AG09319 (cell line): ENCODE results near the gene THAP5.

Source experiments
- DNase-seq: peaks from one replicate; pipeline ENCODE4 v3.0.0-alpha.2; 2010; ENCODE audit warnings: low read depth; ENCODE audit errors: extremely low read depth
- TF ChIP-seq, protein P1 (sequence below): IDR thresholded peaks from 2 replicates; pipeline ENCODE4 v1.5.1; 2011; ENCODE audit warnings: low read depth, mild to moderate bottlenecking, inconsistent platforms, low read length, moderate library complexity

The THAP5 gene

GRCh38 chr7:108529341-108529740, 40.2 kb downstream of the THAP5 start:
- no peak for DNase-seq
- TF ChIP-seq, protein P1, sequence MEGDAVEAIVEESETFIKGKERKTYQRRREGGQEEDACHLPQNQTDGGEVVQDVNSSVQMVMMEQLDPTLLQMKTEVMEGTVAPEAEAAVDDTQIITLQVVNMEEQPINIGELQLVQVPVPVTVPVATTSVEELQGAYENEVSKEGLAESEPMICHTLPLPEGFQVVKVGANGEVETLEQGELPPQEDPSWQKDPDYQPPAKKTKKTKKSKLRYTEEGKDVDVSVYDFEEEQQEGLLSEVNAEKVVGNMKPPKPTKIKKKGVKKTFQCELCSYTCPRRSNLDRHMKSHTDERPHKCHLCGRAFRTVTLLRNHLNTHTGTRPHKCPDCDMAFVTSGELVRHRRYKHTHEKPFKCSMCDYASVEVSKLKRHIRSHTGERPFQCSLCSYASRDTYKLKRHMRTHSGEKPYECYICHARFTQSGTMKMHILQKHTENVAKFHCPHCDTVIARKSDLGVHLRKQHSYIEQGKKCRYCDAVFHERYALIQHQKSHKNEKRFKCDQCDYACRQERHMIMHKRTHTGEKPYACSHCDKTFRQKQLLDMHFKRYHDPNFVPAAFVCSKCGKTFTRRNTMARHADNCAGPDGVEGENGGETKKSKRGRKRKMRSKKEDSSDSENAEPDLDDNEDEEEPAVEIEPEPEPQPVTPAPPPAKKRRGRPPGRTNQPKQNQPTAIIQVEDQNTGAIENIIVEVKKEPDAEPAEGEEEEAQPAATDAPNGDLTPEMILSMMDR = no peak

DNA sequence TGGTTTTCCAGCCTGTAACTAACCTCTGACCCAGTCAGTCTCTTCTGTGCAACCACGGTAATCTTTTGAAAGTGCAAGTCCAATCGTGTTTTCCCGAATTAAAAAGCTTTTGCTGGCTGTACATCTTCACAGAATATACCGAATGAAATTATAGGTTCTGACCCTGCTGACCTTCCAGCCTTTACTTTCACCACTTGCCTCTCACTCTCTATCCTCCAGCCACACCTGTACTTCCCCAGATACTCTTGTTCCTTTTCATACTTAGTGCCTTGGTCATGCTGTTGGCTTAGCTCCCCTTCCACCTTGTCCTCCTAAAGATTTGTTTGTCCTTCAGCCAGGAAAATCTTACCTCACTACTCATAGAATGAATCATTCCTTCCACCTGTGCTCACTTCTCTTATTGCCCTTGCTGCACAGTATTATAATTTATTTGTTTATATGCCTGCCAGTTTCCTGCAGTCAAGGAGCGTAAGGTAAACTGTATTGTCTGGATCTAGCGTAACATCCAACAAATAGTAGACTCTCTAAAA, 41.3 kb downstream of the THAP5 start:
- no peak for DNase-seq
- TF ChIP-seq, protein P1 = no peak

- no peak for DNase-seq
- TF ChIP-seq, protein P1 = no peak
Observed at GRCh38 chr7:108526768-108527017, 42.8 kb downstream of the THAP5 start.

DNA sequence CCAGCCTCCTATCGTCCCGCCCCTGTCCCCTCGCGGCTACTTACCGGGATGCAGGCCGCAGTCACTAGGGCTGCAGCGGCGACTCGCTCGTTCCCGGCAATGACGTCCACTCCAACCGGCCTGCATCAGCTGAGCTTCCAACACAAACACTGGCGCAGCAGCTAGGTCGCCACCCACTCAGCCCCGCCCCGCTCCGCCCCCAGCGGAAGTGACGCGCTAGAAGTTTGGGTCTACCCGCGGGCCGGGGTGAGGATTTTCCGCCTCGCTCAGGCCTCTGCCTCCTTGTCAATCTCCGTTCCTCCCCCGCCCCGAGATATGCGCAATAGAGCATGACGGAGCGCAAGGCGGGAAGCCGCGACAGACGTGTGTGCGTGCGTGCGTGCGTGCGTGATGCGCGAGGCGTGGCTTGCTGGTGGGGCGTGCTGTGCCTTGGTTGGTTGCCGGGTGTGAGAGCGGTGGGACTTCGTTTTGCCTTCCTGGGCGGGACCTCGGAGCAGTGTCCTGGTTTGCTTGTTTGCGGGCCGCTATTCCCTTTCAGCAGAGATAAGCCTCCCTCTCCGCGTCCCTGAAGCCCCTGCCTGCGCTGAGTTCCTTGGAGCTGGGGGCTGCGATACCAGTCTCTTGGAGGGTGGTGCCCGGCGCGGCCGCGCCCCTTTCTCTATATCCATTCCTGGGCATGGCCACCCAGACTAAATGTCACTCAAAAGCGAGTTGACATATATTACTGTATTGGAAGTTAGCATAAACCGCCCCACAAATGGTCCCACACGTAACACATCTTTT, 43.3 kb downstream of the THAP5 start, which contains the start of gene PNPLA8:
PNPLA8 (minus strand) TSS at position 151 of the 783 bp plus-strand sequence. CDS start 10,644 bp downstream, outside the sequence.
- TF ChIP-seq, protein P1 = no peak
- peak; percentile 98 for DNase-seq

DNA sequence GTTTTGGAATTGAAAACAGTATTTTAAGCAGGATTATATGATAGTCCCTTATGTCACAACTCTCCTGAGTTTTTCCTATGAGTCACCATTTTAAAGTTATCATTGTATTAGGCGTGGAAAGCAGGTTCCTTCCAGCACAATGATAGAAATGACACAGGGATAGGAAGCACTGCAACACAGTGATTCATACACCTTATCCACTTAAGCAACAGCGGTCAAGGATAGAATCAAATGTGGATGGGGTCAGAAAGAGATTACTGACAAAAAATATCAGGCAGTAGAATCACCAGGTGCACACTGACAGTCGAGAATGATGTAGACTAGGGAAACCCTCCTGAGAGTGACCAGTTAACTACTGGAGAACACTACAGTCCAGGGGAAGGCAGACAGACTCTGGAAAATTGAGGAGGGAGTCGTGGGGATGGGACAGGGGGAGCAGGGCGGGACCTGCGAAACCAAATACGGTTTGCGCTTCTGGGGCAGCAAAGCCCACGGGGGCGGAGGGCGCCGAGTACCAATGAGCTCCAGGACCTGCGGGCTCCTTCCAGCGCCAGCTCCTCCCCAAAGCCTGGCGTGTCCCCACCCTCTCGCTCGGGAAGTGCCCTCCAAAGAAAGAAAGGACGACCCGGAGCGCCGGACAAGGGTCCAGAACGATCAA, 44.0 kb downstream of the THAP5 start:
- TF ChIP-seq, protein P1 = no peak
- peak; percentile 65 for DNase-seq

- no peak for DNase-seq
- TF ChIP-seq, protein P1 = no peak
Observed at GRCh38 chr7:108522780-108523179, 46.7 kb downstream of the THAP5 start.

GRCh38 chr7:108517951-108518350, 51.6 kb downstream of the THAP5 start:
- DNase-seq = no peak
- TF ChIP-seq, protein P1 = no peak
